CD4-positive, alpha-beta T cell treated with Interleukin-12 subunit alpha and Interleukin-12 subunit beta, for 1 hour (primary cell): ENCODE measurements around the gene YPEL3.

Source experiments
- DNase-seq: peaks from one replicate; pipeline ENCODE4 v3.0.0-alpha.2; 2020

Gene YPEL3

GRCh38 chr16:30068333-30068732, 27.7 kb downstream of the YPEL3 start:
- no peak for DNase-seq

- no peak for DNase-seq
Observed at GRCh38 chr16:30067584-30067916, 28.5 kb downstream of the YPEL3 start.

- DNase-seq: no peak
Observed at GRCh38 chr16:30066761-30067583, 29.0 kb downstream of the YPEL3 start.

GRCh38 chr16:30065943-30066760, 29.9 kb downstream of the YPEL3 start:
- DNase-seq: peak; percentile 35

- DNase-seq: peak; percentile 95
Observed at GRCh38 chr16:30065102-30065942, 30.7 kb downstream of the YPEL3 start, which contains the start of gene ALDOA. Gene ALDOA (plus strand): TSS chr16:30065760. CDS start chr16:30066898, 1,138 bp downstream.

GRCh38 chr16:30064729-30065101, 31.3 kb downstream of the YPEL3 start:
- no peak for DNase-seq

GRCh38 chr16:30063893-30064728, 31.9 kb downstream of the YPEL3 start:
- DNase-seq: peak; percentile 75

GRCh38 chr16:30063278-30063892, 32.6 kb downstream of the YPEL3 start:
- no peak for DNase-seq

GRCh38 chr16:30060836-30061554, 35.0 kb downstream of the YPEL3 start:
- no peak for DNase-seq

- DNase-seq: no peak
Observed at GRCh38 chr16:30060346-30060745, 35.7 kb downstream of the YPEL3 start.

- DNase-seq: peak; percentile 52
Observed at GRCh38 chr16:30054959-30055553, 41.0 kb downstream of the YPEL3 start.

GRCh38 chr16:30054451-30054850, 41.6 kb downstream of the YPEL3 start:
- DNase-seq: no peak

GRCh38 chr16:30053376-30054015, 42.5 kb downstream of the YPEL3 start:
- DNase-seq: no peak

- peak; percentile 90 for DNase-seq
Observed at GRCh38 chr16:30052671-30053372, 43.2 kb downstream of the YPEL3 start.

- DNase-seq: no peak
Observed at GRCh38 chr16:30051518-30051917, 44.5 kb downstream of the YPEL3 start.

GRCh38 chr16:30049871-30050270, 46.1 kb downstream of the YPEL3 start:
- DNase-seq: no peak

- DNase-seq: no peak
Observed at GRCh38 chr16:30046588-30046987, 49.4 kb downstream of the YPEL3 start.

- no peak for DNase-seq
Observed at GRCh38 chr16:30046178-30046577, 49.8 kb downstream of the YPEL3 start.
